Activated CD8-positive, alpha-beta T cell treated with anti-CD3 and anti-CD28 coated beads for 36 hours (primary cell): ENCODE results near the gene NID1. TPM values are rescaled to one million over a fixed set of nuclear protein-coding genes. Genes with fewer than 3 reads are reported as not detected.

Experiments
- ATAC-seq: fragments of 200-7000 bp; cut with Tn5 transposase; one replicate; pipeline ENCODE4 v1.10.0; 2021; ENCODE audit warnings: mild to moderate bottlenecking, moderate library complexity
- CTCF ChIA-PET: fragments of 350-600 bp; sonication (Branson Sonifier 250); formaldehyde crosslinking; loops from one replicate; lab custom pipeline; 2021; ENCODE audit warnings: antibody characterized with exemption; lab: Charles Lee
- POLR2A ChIA-PET: fragments of 350-600 bp; sonication (Branson Sonifier 250); formaldehyde crosslinking; loops from one replicate; lab custom pipeline; 2021; ENCODE audit warnings: antibody characterized with exemption; lab: Charles Lee
- DNase-seq: peaks from one replicate; pipeline ENCODE4 v3.0.0-alpha.2; 2020
- H3K27ac Mint-ChIP-seq: one replicate; pipeline ENCODE4 v1.8.0; 2021; ENCODE audit warnings: mild to moderate bottlenecking, mixed read lengths
- H3K27me3 Mint-ChIP-seq: one replicate; pipeline ENCODE4 v1.8.0; 2021; ENCODE audit warnings: mixed read lengths
- H3K36me3 Mint-ChIP-seq: one replicate; pipeline ENCODE4 v1.8.0; 2021; ENCODE audit warnings: low read depth, mixed read lengths
- H3K4me1 Mint-ChIP-seq: one replicate; pipeline ENCODE4 v1.8.0; 2021; ENCODE audit warnings: low read depth, mixed read lengths
- H3K4me3 Mint-ChIP-seq: one replicate; pipeline ENCODE4 v1.8.0; 2021; ENCODE audit warnings: mild to moderate bottlenecking, moderate library complexity, mixed read lengths
- H3K9me3 Mint-ChIP-seq: one replicate; pipeline ENCODE4 v1.8.0; 2021; ENCODE audit warnings: mixed read lengths
- CTCF ChIP-seq: fragments of 200-600 bp; IDR thresholded peaks from one replicate; pipeline ENCODE4 v1.8.0; 2022; ENCODE audit warnings: antibody characterized with exemption, mild to moderate bottlenecking
- intact Hi-C: fragments of 100-400 bp; cut with micrococcal nuclease; formaldehyde crosslinking; loops from one replicate; pipeline ENCODE4 v1.10.0; 2022
- total RNA-seq, 2 experiments: library from RNA; stranded (reverse); gene quantifications; one replicate each; pipeline ENCODE4 v1.2.3, GENCODE V29; 2021

Gene NID1
- total RNA-seq, 2 experiments from 2014 or later = 0.04 to 0.07 TPM

GRCh38 chr1:235935235-235936225 is 129.4 kb downstream of the NID1 start:
- no peak for DNase-seq
- Mint-ChIP-seq H3K36me3 (no peaks in the 10 kb centered on the region), H3K27ac (no peak overlapping the region), H3K27me3 (no peaks in the 10 kb centered on the region), H3K4me3 (no peak overlapping the region), H3K9me3 (no peaks in the 10 kb centered on the region), H3K4me1 (peaks cover 58% of the 10 kb centered on the region)
- no peak for ATAC-seq
- POLR2A ChIA-PET = no interaction called here
- intact Hi-C loops = no loop called here
- TF ChIP-seq CTCF = no peak
- CTCF ChIA-PET = interaction anchor here (1.6 to 1.9 kb wide), 2 partner anchors 10 to 36 kb away, joined by 3 to 7 read pairs; no protein-coding TSS in a partner anchor

- ChIA-PET POLR2A (interaction anchor here (0.6 kb wide), 1 partner anchor 94 kb away, joined by 3 read pairs; no protein-coding TSS in a partner anchor), CTCF (interaction anchor here (1.6 to 1.9 kb wide), 3 partner anchors 10 to 38 kb away, joined by 3 to 7 read pairs (median 4); no protein-coding TSS in a partner anchor)
- Mint-ChIP-seq H3K27ac (no peak overlapping the region), H3K36me3 (no peaks in the 10 kb centered on the region), H3K9me3 (no peaks in the 10 kb centered on the region), H3K4me3 (no peak overlapping the region), H3K4me1 (peaks cover 48% of the 10 kb centered on the region), H3K27me3 (no peaks in the 10 kb centered on the region)
- TF ChIP-seq CTCF = no peak
- ATAC-seq (no peak), DNase-seq (no peak)
- intact Hi-C loops = no loop called here
Observed at GRCh38 chr1:235933766-235934116, 131.1 kb downstream of the NID1 start.

GRCh38 chr1:235933017-235933765 is 131.7 kb downstream of the NID1 start:
- Mint-ChIP-seq H3K4me1 (peaks cover 42% of the 10 kb centered on the region), H3K9me3 (no peaks in the 10 kb centered on the region), H3K36me3 (no peaks in the 10 kb centered on the region), H3K27ac (no peak overlapping the region), H3K27me3 (no peaks in the 10 kb centered on the region), H3K4me3 (no peak overlapping the region)
- ChIA-PET POLR2A (interaction anchor here (0.6 kb wide), 1 partner anchor 94 kb away, joined by 3 read pairs; no protein-coding TSS in a partner anchor), CTCF (interaction anchor here (1.6 to 1.9 kb wide), 3 partner anchors 10 to 39 kb away, joined by 3 to 7 read pairs (median 4); no protein-coding TSS in a partner anchor)
- DNase-seq (no peak), ATAC-seq (no peak)
- intact Hi-C loops = no loop called here
- no peak for TF ChIP-seq CTCF

- TF ChIP-seq CTCF = no peak
- Mint-ChIP-seq H3K9me3 (no peaks in the 10 kb centered on the region), H3K4me1 (peaks cover 35% of the 10 kb centered on the region), H3K27me3 (no peaks in the 10 kb centered on the region), H3K4me3 (no peak overlapping the region), H3K36me3 (no peaks in the 10 kb centered on the region), H3K27ac (no peak overlapping the region)
- intact Hi-C loops = no loop called here
- ChIA-PET POLR2A (no interaction called here), CTCF (interaction anchor here (0.7 kb wide), 1 partner anchor 10 kb away, joined by 5 read pairs; no protein-coding TSS in a partner anchor)
- peak; percentile 30 for DNase-seq
- peak; percentile 49 for ATAC-seq
Observed at GRCh38 chr1:235932090-235932510, 132.8 kb downstream of the NID1 start.
